CD4-positive, alpha-beta memory T cell (primary cell): ENCODE measurements around the gene GABBR1. TPM values are rescaled to one million over a fixed set of nuclear protein-coding genes. Genes with fewer than 3 reads are reported as not detected.

Experiments used
- CTCF ChIA-PET: fragments of 350-600 bp; sonication (Branson Sonifier 250); formaldehyde crosslinking; loops from one replicate; lab custom pipeline; 2021; ENCODE audit warnings: inconsistent platforms; ENCODE audit not compliant: partially characterized antibody; lab: Charles Lee
- POLR2A ChIA-PET: fragments of 350-600 bp; sonication (Branson Sonifier 250); formaldehyde crosslinking; loops from one replicate; lab custom pipeline; 2021; ENCODE audit not compliant: partially characterized antibody; lab: Charles Lee
- DNase-seq, 5 donors: peaks; one replicate each; pipeline versions ENCODE4 v3.0.0 to v3.0.0-alpha.2; 2020 to 2022; ENCODE audit warnings: mixed read lengths in 1 of 5
- H3K27ac ChIP-seq: one replicate; pipeline ENCODE4 v1.7.0; 2013; ENCODE audit warnings: low read depth, low read length
- H3K27me3 ChIP-seq: 2 replicates; pipeline ENCODE4 v1.7.0; 2013; ENCODE audit warnings: mild to moderate bottlenecking, low read length, moderate library complexity; ENCODE audit not compliant: insufficient read depth
- H3K36me3 ChIP-seq: 2 replicates; pipeline ENCODE4 v1.7.0; 2013; ENCODE audit warnings: mild to moderate bottlenecking, low read length, moderate library complexity; ENCODE audit not compliant: insufficient read depth
- H3K4me1 ChIP-seq: 2 replicates; pipeline ENCODE4 v1.7.0; 2013; ENCODE audit warnings: mild to moderate bottlenecking, low read length, moderate library complexity; ENCODE audit not compliant: insufficient read depth
- H3K4me3 ChIP-seq, 2 donors: one replicate each; pipeline ENCODE4 v1.7.0; 2013; ENCODE audit warnings: low read length in 2 of 2, mild to moderate bottlenecking in 1 of 2
- H3K9me3 ChIP-seq, 2 donors: one replicate each; pipeline ENCODE4 v1.7.0; 2013; ENCODE audit warnings: low read length in 2 of 2, control low read depth in 1 of 2; ENCODE audit not compliant: control insufficient read depth in 1 of 2
- H3K27ac Mint-ChIP-seq, 7 donors: one replicate each; pipeline ENCODE4 v1.8.0; 2020 to 2021; ENCODE audit warnings: mixed read lengths in 7 of 7, mild to moderate bottlenecking in 6 of 7, inconsistent platforms in 3 of 7, moderate library complexity in 3 of 7
- H3K27me3 Mint-ChIP-seq, 2 donors: one replicate each; pipeline ENCODE4 v1.8.0; 2020 to 2021; ENCODE audit warnings: mixed read lengths in 2 of 2
- H3K36me3 Mint-ChIP-seq, 2 donors: one replicate each; pipeline ENCODE4 v1.8.0; 2020 to 2021; ENCODE audit warnings: mixed read lengths in 2 of 2, inconsistent platforms in 1 of 2, mild to moderate bottlenecking in 1 of 2
- H3K4me1 Mint-ChIP-seq, 4 donors: one replicate each; pipeline ENCODE4 v1.8.0; 2020 to 2021; ENCODE audit warnings: mixed read lengths in 4 of 4, mild to moderate bottlenecking in 1 of 4
- H3K4me3 Mint-ChIP-seq, 8 donors: one replicate each; pipeline ENCODE4 v1.8.0; 2020 to 2021; ENCODE audit warnings: mixed read lengths in 8 of 8, mild to moderate bottlenecking in 7 of 8, moderate library complexity in 6 of 8, inconsistent platforms in 3 of 8
- H3K9me3 Mint-ChIP-seq, 8 donors: one replicate each; pipeline ENCODE4 v1.8.0; 2020 to 2021; ENCODE audit warnings: mixed read lengths in 8 of 8, mild to moderate bottlenecking in 5 of 8, inconsistent platforms in 3 of 8, moderate library complexity in 1 of 8
- intact Hi-C: fragments of 100-400 bp; cut with micrococcal nuclease; formaldehyde crosslinking; loops from one replicate; pipeline ENCODE4 v1.15.1; 2023
- polyA plus RNA-seq, 2 donors: library from polyadenylated mRNA; unstranded; fragments of 300-500 nt; fragmentation: Illumina TruSeq; gene quantifications; one replicate each; pipeline ENCODE4 v1.2.3, GENCODE V29; 2021
- total RNA-seq, 2 experiments: library from RNA; stranded (reverse); gene quantifications; one replicate each; pipeline ENCODE4 v1.2.3, GENCODE V29; 2021

The GABBR1 gene
- total and polyA plus RNA-seq, 4 experiments from 2014 or later: 1.8 to 58.9 (median 30.2) TPM

GRCh38 chr6:29656157-29656556 lies 23.2 kb upstream of the GABBR1 start:
- no peak for DNase-seq
- peaks cover 6% of the 10 kb centered on the region for H3K4me1 ChIP-seq
- Mint-ChIP-seq H3K36me3 (no peaks in the 10 kb centered on the region), H3K4me3 (no peak overlapping the region), H3K27ac (no peak overlapping the region), H3K27me3 (peaks cover 26 to 30% of the 10 kb centered on the region in 2 donors), H3K4me1 (peaks cover 4 to 6% (median 5%) of the 10 kb centered on the region in 4 donors), H3K9me3 (no peaks in the 10 kb centered on the region)
- ChIA-PET POLR2A (no interaction called here), CTCF (interaction anchor here (1.2 to 10.0 kb wide), 2 partner anchors 24 to 92 kb away, joined by 3 to 336 read pairs; partner anchors contain the start of gene GABBR1)
- H3K9me3 ChIP-seq: no peaks in the 10 kb centered on the region
- intact Hi-C loops: no loop called here
- H3K4me3 ChIP-seq: no peak overlapping the region
- no peak overlapping the region for H3K27ac ChIP-seq
- H3K27me3 ChIP-seq: peaks cover 2% of the 10 kb centered on the region
- no peaks in the 10 kb centered on the region for H3K36me3 ChIP-seq

GRCh38 chr6:29655658-29656057 lies 22.7 kb upstream of the GABBR1 start:
- Mint-ChIP-seq H3K36me3 (no peaks in the 10 kb centered on the region), H3K9me3 (no peaks in the 10 kb centered on the region), H3K27ac (no peak overlapping the region), H3K4me3 (no peak overlapping the region), H3K4me1 (peaks cover 4 to 6% (median 5%) of the 10 kb centered on the region in 4 donors), H3K27me3 (peaks cover 21 to 26% of the 10 kb centered on the region in 2 donors)
- Histone ChIP-seq H3K36me3 (no peaks in the 10 kb centered on the region), H3K4me3 (no peak overlapping the region), H3K27me3 (no peaks in the 10 kb centered on the region), H3K27ac (no peak overlapping the region), H3K4me1 (peaks cover 6% of the 10 kb centered on the region), H3K9me3 (no peaks in the 10 kb centered on the region)
- ChIA-PET CTCF (interaction anchor here (1.2 to 10.0 kb wide), 4 partner anchors 8 to 138 kb away, joined by 3 to 336 read pairs (median 52); partner anchors contain the start of gene GABBR1), POLR2A (no interaction called here)
- no peak for DNase-seq
- intact Hi-C loops: no loop called here

GRCh38 chr6:29653452-29654038 lies 20.6 kb upstream of the GABBR1 start:
- Mint-ChIP-seq H3K27ac (peak overlapping the region in 1 of 7 donors; percentile 53), H3K9me3 (no peaks in the 10 kb centered on the region), H3K4me3 (no peak overlapping the region), H3K4me1 (peaks cover 7 to 22% (median 14%) of the 10 kb centered on the region in 4 donors), H3K27me3 (peaks cover 13 to 17% of the 10 kb centered on the region in 2 donors), H3K36me3 (peaks cover 0 to 3% of the 10 kb centered on the region in 2 donors)
- H3K27me3 ChIP-seq: no peaks in the 10 kb centered on the region
- intact Hi-C loops: loop anchor here (5.0 kb wide), 1 partner anchor 139 kb away; no protein-coding TSS in a partner anchor
- H3K9me3 ChIP-seq: no peaks in the 10 kb centered on the region
- no peak overlapping the region for H3K27ac ChIP-seq
- no peaks in the 10 kb centered on the region for H3K36me3 ChIP-seq
- CTCF ChIA-PET: interaction anchor here (0.7 to 10.0 kb wide), 40 partner anchors 9 to 936 kb away, joined by 3 to 336 read pairs (median 5); partner anchors contain the start of genes GABBR1, HLA-F and PPP1R11
- no peak overlapping the region for H3K4me3 ChIP-seq
- DNase-seq: peak; percentile 55 to 66 (median 61)
- peaks cover 19% of the 10 kb centered on the region for H3K4me1 ChIP-seq
- POLR2A ChIA-PET: interaction anchor here (1.0 to 2.6 kb wide), 5 partner anchors 12 to 413 kb away, joined by 3 to 9 read pairs (median 4); partner anchors contain the start of gene GABBR1

GRCh38 chr6:29652198-29652584 lies 19.2 kb upstream of the GABBR1 start:
- no peaks in the 10 kb centered on the region for H3K27me3 ChIP-seq
- peaks cover 10% of the 10 kb centered on the region in 2 donors for H3K27me3 Mint-ChIP-seq
- H3K9me3 Mint-ChIP-seq: no peaks in the 10 kb centered on the region
- ChIA-PET CTCF (interaction anchor here (0.6 to 10.0 kb wide), 8 partner anchors 12 to 641 kb away, joined by 3 to 336 read pairs (median 12); partner anchors contain the start of gene GABBR1), POLR2A (interaction anchor here (2.6 kb wide), 1 partner anchor 10 kb away, joined by 9 read pairs; no protein-coding TSS in a partner anchor)
- no peak overlapping the region for H3K27ac ChIP-seq
- H3K9me3 ChIP-seq: no peaks in the 10 kb centered on the region
- no peaks in the 10 kb centered on the region for H3K36me3 ChIP-seq
- intact Hi-C loops: loop anchor here (5.0 kb wide), 1 partner anchor 140 kb away; no protein-coding TSS in a partner anchor
- no peak overlapping the region for H3K4me3 ChIP-seq
- DNase-seq: no peak
- H3K4me1 Mint-ChIP-seq: peaks cover 7 to 22% (median 14%) of the 10 kb centered on the region in 4 donors
- no peak overlapping the region for H3K4me3 Mint-ChIP-seq
- H3K36me3 Mint-ChIP-seq: peaks cover 0 to 3% of the 10 kb centered on the region in 2 donors
- no peak overlapping the region for H3K27ac Mint-ChIP-seq
- peaks cover 19% of the 10 kb centered on the region for H3K4me1 ChIP-seq

GRCh38 chr6:29651413-29652197 lies 18.6 kb upstream of the GABBR1 start:
- H3K27ac Mint-ChIP-seq: peak overlapping the region in 3 of 7 donors; percentile 28 to 82 (median 82)
- no peaks in the 10 kb centered on the region for H3K9me3 Mint-ChIP-seq
- intact Hi-C loops: loop anchor here (1.0 to 5.0 kb wide), 3 partner anchors 23 to 183 kb away; no protein-coding TSS in a partner anchor

GRCh38 chr6:29649701-29650673 lies 17.0 kb upstream of the GABBR1 start:
- H3K9me3 Mint-ChIP-seq: no peaks in the 10 kb centered on the region
- Histone ChIP-seq H3K36me3 (no peaks in the 10 kb centered on the region), H3K9me3 (no peaks in the 10 kb centered on the region), H3K27me3 (no peaks in the 10 kb centered on the region), H3K27ac (peak overlapping the region; percentile 85), H3K4me3 (peak overlapping the region; percentile 63 to 73), H3K4me1 (peaks cover 19% of the 10 kb centered on the region)
- H3K36me3 Mint-ChIP-seq: peaks cover 0 to 3% of the 10 kb centered on the region in 2 donors
- peaks cover 1 to 3% of the 10 kb centered on the region in 2 donors for H3K27me3 Mint-ChIP-seq
- peak overlapping the region; percentile 95 to 99 (median 98) for H3K4me3 Mint-ChIP-seq
- POLR2A ChIA-PET: interaction anchor here (0.7 to 3.2 kb wide), 15 partner anchors 9 to 1778 kb away, joined by 3 to 44 read pairs (median 4); partner anchors contain the start of genes GABBR1, POLR1H and TRIM26
- H3K27ac Mint-ChIP-seq: peak overlapping the region; percentile 96 to 100 (median 100)
- peaks cover 7 to 22% (median 14%) of the 10 kb centered on the region in 4 donors for H3K4me1 Mint-ChIP-seq
- CTCF ChIA-PET: interaction anchor here (0.6 to 10.0 kb wide), 21 partner anchors 9 to 186 kb away, joined by 3 to 336 read pairs (median 5); partner anchors contain the start of gene GABBR1
- intact Hi-C loops: loop anchor here (1.0 to 5.0 kb wide), 4 partner anchors 17 to 185 kb away; partner anchors contain the start of gene GABBR1
- DNase-seq: peak; percentile 97 to 99 (median 98)

More at GRCh38 chr6:29651413-29652197, 18.6 kb upstream of the GABBR1 start:
- peaks cover 0 to 3% of the 10 kb centered on the region in 2 donors for H3K36me3 Mint-ChIP-seq
- peaks cover 8 to 9% of the 10 kb centered on the region in 2 donors for H3K27me3 Mint-ChIP-seq
- Histone ChIP-seq H3K27me3 (no peaks in the 10 kb centered on the region), H3K36me3 (no peaks in the 10 kb centered on the region), H3K27ac (no peak overlapping the region), H3K9me3 (no peaks in the 10 kb centered on the region), H3K4me3 (no peak overlapping the region), H3K4me1 (peaks cover 19% of the 10 kb centered on the region)
- H3K4me1 Mint-ChIP-seq: peaks cover 7 to 22% (median 14%) of the 10 kb centered on the region in 4 donors
- ChIA-PET CTCF (interaction anchor here (0.6 to 10.0 kb wide), 10 partner anchors 7 to 640 kb away, joined by 3 to 336 read pairs (median 14); partner anchors contain the start of gene GABBR1), POLR2A (interaction anchor here (2.6 to 3.2 kb wide), 2 partner anchors 10 to 11 kb away, joined by 9 to 43 read pairs; no protein-coding TSS in a partner anchor)
- DNase-seq: peak in 4 of 5 donors; percentile 44 to 55 (median 48)
- H3K4me3 Mint-ChIP-seq: peak overlapping the region in 3 of 8 donors; percentile 45 to 57 (median 56)
